Fibroblast of villous mesenchyme (primary cell): ENCODE measurements around the gene LACC1. TPM values are rescaled to one million over a fixed set of nuclear protein-coding genes. Genes with fewer than 3 reads are reported as not detected.

Experiments
- DNase-seq: peaks from one replicate; pipeline ENCODE4 v3.0.0-alpha.2; 2010; ENCODE audit warnings: low read depth
- H3K4me3 ChIP-seq: 2 replicates; pipeline ENCODE4 v1.5.1; 2011; ENCODE audit warnings: low read depth, mild to moderate bottlenecking, low read length
- total RNA-seq: library from RNA; depleted of rRNA; stranded (reverse); fragments of >200 nt; gene quantifications from 2 replicates; pipeline ENCODE4 v1.2.3, GENCODE V29; 2012
- TF ChIP-seq, protein P1 (sequence below): IDR thresholded peaks from 2 replicates; pipeline ENCODE4 v1.5.1; 2012; ENCODE audit warnings: low read depth, mild to moderate bottlenecking, low read length; ENCODE audit not compliant: insufficient read depth

The LACC1 gene
- total RNA-seq, 1 donor = 9.1 TPM

DNA sequence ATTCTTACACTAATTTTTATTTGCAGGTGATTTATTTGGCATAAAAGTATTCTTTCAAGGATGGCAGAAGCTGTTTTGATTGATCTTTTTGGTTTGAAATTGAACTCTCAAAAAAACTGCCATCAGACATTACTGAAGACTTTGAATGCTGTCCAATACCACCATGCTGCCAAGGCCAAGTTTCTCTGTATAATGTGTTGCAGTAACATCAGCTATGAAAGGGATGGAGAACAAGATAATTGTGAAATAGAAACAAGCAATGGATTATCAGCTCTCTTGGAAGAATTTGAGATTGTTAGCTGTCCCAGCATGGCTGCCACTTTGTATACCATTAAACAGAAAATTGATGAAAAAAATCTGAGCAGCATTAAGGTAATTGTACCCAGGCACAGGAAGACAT, 1.2 kb downstream of the LACC1 start:
- TF ChIP-seq, protein P1, sequence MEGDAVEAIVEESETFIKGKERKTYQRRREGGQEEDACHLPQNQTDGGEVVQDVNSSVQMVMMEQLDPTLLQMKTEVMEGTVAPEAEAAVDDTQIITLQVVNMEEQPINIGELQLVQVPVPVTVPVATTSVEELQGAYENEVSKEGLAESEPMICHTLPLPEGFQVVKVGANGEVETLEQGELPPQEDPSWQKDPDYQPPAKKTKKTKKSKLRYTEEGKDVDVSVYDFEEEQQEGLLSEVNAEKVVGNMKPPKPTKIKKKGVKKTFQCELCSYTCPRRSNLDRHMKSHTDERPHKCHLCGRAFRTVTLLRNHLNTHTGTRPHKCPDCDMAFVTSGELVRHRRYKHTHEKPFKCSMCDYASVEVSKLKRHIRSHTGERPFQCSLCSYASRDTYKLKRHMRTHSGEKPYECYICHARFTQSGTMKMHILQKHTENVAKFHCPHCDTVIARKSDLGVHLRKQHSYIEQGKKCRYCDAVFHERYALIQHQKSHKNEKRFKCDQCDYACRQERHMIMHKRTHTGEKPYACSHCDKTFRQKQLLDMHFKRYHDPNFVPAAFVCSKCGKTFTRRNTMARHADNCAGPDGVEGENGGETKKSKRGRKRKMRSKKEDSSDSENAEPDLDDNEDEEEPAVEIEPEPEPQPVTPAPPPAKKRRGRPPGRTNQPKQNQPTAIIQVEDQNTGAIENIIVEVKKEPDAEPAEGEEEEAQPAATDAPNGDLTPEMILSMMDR = no peak
- H3K4me3 ChIP-seq = no peak overlapping the region
- no peak for DNase-seq

DNA sequence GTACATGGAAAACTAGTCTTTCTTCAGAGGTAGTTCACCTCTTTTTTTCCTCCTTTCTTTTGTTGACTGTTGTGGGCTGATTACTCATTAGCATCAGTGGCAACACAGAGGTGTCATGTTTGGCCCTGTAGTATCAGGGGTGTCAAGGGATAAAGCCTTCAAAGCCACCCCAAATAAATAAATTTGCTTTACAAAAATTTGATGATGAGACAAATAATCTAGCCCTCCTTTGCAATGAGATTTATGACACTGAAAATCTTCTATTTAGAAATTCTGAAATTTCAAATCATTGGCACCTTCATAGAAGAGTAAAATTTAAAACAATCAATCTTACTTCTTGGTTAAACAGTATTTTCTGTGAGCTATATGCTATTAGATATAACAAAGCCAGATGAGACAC, 1.9 kb downstream of the LACC1 start:
- TF ChIP-seq, protein P1 = no peak
- no peak for DNase-seq
- H3K4me3 ChIP-seq = no peak overlapping the region

DNA sequence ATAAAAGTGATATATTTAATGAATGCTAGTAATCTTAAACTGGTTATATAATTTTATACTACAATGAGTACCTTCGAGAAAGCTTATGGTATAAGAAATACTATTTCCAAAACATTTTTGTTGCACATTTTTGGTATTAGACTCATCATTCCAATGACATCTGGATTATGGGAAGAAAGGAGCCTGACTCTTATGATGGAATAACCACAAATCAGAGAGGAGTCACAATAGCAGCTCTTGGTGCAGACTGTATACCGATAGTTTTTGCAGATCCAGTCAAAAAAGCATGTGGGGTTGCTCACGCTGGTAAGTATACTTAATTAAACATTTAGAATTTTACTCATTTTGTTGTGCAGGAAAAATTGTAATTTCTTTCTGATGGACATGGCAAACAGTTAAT, 3.9 kb downstream of the LACC1 start:
- DNase-seq = no peak
- TF ChIP-seq, protein P1 = no peak

DNA sequence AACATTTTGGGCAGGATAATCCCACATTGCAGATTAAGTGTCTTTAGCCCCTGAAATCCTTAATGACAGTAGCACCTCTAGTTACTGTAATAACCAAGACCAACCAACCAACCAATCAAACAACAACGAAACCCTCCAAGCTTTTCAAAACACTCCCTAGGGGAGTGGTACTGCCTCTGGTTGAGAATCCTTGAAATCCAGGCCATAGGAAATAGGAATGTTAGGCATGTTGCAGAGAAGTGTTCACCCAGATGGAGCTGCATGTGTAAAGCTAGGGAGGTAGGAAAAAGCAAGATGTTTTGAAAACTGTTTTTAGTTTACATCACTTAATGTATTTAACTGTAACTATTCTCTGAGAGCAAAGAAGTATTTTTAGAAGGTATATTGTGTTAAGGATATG, 4.5 kb downstream of the LACC1 start:
- TF ChIP-seq, protein P1 = no peak
- DNase-seq = no peak

More for the DNA sequence above, 3.9 kb downstream of the LACC1 start:
- no peak overlapping the region for H3K4me3 ChIP-seq

DNA sequence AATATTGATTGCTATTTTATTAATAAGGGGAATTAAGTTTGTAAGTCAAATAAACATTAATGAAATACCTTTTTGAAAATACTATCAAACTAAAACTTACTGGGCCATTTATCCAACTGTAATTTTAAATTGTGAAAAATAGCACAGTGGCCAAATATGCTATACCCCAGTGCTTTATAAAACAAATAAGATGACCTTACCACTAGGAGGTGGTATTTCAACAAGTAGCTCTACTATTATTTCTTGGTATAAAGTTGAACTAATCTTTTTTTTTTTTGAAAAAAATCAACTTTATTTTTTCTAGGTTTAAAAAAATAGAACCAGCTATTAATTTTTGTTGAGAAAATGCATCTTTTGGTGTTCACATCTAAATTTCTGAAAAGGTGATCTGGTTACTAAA, 14.7 kb downstream of the LACC1 start:
- TF ChIP-seq, protein P1 = no peak
- no peak for DNase-seq

More for the DNA sequence above, 4.5 kb downstream of the LACC1 start:
- H3K4me3 ChIP-seq = no peak overlapping the region

DNA sequence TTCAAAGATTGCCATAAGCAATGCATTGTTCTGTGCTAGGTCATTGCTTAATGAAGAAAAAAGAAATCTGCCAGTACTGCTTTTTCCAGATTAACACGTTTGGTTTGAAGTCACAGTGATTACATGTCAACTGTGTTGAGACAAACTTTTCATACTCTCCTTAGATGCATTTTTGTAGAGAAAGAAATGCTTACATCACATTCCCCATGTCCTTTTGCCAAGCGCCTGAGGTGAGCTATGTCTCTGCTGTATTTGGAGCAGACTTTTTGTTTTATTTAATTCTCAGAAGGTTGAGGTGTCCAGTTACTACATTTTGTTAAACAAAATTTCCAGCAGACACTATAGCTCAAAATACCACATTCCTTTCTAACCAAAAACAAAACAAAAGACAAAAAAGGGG, 16.2 kb downstream of the LACC1 start:
- TF ChIP-seq, protein P1 = no peak
- H3K4me3 ChIP-seq = no peak overlapping the region
- peak; percentile 59 for DNase-seq

More for the DNA sequence above, 14.7 kb downstream of the LACC1 start:
- no peak overlapping the region for H3K4me3 ChIP-seq

DNA sequence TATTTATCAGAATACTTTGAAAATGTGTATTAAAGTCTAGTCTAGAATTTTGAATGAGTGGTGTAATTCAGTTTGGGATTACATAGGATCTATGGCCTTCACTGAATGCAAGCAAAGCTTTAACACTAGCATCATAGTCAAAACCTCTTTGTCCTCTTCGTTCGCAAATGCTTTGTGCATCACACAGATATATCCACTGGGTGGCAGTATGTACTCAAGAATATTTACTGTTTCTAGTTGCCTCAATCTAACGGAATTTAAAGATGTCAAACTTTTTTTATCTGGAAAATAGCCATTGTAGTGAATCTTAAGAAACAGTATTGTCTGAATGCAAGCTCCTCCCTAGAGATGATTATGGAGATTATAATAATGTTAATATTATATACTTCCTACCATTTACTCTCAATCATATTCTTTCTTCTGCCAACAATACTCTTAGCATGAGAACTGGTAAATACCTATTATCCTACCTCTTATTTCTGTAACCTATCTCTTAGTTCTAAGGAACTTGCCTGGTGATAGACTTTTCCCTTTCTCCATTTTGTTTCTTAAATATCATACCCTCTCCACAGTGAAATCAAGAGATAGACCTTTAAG, 25.8 kb downstream of the LACC1 start:
- no peak overlapping the region for H3K4me3 ChIP-seq
- TF ChIP-seq, protein P1 = peak; percentile 72
- DNase-seq = peak; percentile 73
